Measurements from ENCODE around the gene KRTAP12-4.

- TF ChIP-seq FOXP2 (optimal IDR thresholded peaks at IDR 0.05; ENCODE audit: borderline replicate concordance, extremely low read depth, extremely low read length, insufficient read depth) (no peak), POLR2AphosphoS5 (IDR thresholded peaks at IDR 0.05; ENCODE audit: low read depth, low read length) (no peak), TAF1 (IDR thresholded peaks at IDR 0.05; ENCODE audit: borderline replicate concordance, insufficient read depth, low read length) (no peak), SIN3A (IDR thresholded peaks at IDR 0.05; ENCODE audit: borderline replicate concordance, insufficient read depth, low read length) (no peak), REST (IDR thresholded peaks at IDR 0.05; ENCODE audit: insufficient read depth in 1 of 2, low read depth in 2 of 2, low read length in 2 of 2) (no peak)
These were observed 30.0 kb upstream of the KRTAP12-4 start for GRCh38 chr21:44684483-44684882.

Data from PFSK-1 (cell line).